C4-2B (cell line): Measurements from ENCODE around the gene CIB1.

Source experiments
- ZFX ChIP-seq: fragments of 450-650 bp; IDR thresholded peaks from 2 replicates; pipeline ENCODE4 v1.6.1; 2017
- TF ChIP-seq, protein P1 (sequence below): fragments of 450-650 bp; conservative IDR thresholded peaks from 2 replicates; pipeline ENCODE4 v1.5.1; 2017; ENCODE audit warnings: mild to moderate bottlenecking

DNA sequence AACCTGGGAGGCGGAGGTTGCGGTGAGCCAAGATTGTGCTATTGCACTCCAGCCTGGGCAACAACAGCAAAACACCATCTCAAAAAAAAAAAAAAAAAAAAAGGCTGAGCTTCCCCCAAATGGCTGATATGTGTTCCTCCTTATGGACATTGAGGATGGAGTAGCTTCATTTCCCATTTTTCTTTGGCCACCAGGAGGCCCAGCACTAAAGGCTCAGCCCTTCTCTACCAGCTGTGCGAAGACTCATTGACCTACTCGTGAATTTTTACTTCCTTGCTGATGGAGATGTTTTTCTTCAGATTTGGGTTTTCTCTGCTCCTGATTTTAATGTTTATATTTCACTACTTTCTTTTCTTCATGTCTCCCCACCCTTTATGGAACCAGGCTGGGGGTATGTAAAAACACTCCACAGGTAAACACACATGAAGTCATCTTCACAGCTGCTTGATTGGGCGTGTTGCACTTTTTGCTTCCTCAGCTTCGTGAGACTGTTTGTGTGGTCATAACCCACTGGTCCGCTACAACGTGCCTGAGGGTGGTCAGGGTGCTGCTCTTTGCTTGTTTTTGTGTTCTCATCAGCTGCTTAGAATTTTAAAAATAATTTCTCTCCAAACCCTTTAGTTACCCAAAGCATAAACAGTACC is 19.1 kb downstream of the CIB1 start:
- TF ChIP-seq, protein P1, sequence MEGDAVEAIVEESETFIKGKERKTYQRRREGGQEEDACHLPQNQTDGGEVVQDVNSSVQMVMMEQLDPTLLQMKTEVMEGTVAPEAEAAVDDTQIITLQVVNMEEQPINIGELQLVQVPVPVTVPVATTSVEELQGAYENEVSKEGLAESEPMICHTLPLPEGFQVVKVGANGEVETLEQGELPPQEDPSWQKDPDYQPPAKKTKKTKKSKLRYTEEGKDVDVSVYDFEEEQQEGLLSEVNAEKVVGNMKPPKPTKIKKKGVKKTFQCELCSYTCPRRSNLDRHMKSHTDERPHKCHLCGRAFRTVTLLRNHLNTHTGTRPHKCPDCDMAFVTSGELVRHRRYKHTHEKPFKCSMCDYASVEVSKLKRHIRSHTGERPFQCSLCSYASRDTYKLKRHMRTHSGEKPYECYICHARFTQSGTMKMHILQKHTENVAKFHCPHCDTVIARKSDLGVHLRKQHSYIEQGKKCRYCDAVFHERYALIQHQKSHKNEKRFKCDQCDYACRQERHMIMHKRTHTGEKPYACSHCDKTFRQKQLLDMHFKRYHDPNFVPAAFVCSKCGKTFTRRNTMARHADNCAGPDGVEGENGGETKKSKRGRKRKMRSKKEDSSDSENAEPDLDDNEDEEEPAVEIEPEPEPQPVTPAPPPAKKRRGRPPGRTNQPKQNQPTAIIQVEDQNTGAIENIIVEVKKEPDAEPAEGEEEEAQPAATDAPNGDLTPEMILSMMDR, result no peak; the same call in 1 of the 2 replicates
- TF ChIP-seq ZFX, result no peak
